GM19239 (cell line): ENCODE results near the gene MATN1.
"Not testable (repeated sequence)": the region's sequence is repeated elsewhere in the genome, so short reads cannot be mapped to it uniquely, and the experiment has no call there.

Experiments used
- DNase-seq: peaks from one replicate; pipeline ENCODE4 v3.0.0; 2011; ENCODE audit warnings: low spot score; ENCODE audit not compliant: insufficient read length
- FAIRE-seq: peaks from 2 replicates; lab custom pipeline; 2011; peaks lifted over from hg19 to GRCh38; lab: Jason Lieb, UNC

MATN1 gene

DNA sequence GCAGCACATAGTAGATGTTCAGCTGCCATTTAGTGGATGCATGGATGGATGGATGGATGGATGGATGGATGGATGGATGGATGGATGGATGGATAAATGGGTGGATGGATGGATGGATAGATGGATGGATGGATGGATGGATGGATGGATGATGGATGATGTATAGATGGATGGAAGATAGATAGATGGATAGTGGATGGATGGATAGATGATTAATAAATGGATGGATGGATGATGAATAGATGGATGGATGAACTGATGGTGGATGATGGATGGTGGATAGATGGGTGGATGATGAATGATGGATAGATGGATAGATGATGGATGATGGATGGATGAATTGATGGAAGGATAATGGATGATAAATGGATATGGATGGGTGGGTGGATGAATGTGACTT lies 20.6 kb downstream of the MATN1 start:
- DNase-seq, result no peak
- no peak for FAIRE-seq

DNA sequence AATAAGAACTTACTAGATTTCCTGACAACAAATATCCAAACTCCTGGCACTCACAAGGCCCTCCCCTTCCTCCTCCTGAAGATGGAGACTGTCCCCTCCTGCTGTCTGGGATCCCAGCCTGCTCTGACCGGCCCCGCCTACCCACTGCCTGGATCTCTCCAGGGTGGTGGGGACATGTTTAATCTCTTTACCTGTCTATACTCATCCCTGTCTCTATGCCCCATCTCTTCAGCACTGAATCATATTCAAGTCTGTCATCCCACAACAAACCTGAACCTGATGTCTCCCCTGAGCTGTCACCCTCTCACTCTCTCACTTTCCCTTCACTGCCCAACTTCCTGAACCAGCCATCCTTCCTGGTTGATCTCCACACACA lies 22.1 kb downstream of the MATN1 start:
- FAIRE-seq (no peak), DNase-seq (no peak)

DNA sequence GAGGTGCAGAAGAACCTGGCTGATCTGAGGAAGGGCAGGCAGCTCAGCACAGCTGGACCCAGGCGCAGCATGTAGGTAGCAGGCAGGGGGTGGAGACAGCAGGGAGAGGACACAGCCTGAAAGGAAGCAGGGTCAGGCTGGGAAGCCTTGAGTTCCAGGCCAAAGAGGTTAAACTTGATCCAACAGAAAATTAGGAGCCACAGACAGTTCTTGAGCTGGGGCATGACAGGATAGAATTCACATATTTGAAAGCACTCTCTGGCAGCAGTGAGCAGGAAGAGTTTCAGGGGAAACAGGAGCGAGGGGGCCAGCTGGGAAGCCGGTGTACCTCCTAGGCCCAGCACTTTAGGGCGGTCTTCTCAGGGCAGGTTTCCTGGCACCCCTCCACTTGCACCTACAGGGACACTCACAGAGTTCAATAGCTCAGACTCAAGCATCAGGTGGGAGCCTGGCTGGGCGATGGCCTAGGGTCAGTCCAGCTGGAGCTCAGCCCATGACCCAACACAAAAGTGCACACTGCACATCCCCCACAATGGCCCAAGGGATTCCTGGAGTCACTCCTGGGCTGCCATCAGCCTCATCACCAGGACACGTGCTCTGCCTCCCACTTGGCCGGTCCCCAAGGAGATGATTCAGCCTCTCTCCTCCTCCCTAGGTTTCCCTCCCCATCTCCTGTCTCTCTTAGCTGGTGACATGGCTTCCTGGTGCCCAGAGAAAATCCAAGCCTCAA lies 22.7 kb downstream of the MATN1 start:
- FAIRE-seq (no peak), DNase-seq (no peak)

DNA sequence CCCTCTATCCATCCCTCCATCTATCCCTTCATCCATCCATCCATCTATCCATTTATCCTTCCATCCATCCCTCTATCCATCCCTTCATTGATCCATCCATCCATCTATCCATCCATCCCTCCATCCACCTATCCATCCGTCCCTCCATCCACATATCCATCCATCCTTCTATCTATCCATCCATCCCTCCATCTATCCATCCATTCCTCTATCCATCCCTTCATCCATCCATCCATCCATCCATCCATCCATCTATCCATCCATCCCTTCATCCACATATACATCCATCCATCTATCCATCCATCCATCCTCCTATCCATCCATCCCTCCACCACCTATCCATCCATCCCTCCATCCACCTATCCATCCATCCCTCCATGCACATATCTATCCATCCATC lies 23.6 kb downstream of the MATN1 start:
- FAIRE-seq, result no peak
- DNase-seq, result no peak

DNA sequence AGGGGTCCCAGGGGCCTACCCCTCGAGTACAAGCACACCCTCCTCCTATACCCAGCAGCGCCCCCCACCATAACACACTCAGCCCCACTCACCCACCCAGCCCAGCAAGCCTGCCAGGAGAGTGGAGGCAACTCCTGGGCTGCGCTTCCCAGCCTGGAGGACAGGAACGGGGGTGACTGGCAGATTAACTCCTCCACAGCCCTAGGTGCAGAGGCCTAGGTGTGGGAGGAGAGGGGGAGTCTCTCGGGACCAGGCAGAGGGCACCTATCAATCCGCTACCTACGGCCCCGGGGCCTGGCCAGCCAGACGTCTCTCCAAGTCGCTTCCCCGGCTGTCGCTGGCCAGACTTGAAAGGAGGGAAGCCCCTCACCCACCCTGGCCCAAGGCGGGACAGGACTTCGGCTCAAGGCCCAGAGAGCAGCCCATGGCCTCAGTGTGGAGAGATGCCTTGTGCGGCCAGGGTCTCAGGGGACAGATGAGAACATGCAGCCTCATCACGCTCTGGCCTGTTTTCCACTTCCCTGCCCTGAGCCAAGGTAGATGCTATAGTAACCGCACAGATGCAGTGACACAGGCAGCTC lies 24.9 kb downstream of the MATN1 start:
- FAIRE-seq (no peak), DNase-seq (no peak)

DNA sequence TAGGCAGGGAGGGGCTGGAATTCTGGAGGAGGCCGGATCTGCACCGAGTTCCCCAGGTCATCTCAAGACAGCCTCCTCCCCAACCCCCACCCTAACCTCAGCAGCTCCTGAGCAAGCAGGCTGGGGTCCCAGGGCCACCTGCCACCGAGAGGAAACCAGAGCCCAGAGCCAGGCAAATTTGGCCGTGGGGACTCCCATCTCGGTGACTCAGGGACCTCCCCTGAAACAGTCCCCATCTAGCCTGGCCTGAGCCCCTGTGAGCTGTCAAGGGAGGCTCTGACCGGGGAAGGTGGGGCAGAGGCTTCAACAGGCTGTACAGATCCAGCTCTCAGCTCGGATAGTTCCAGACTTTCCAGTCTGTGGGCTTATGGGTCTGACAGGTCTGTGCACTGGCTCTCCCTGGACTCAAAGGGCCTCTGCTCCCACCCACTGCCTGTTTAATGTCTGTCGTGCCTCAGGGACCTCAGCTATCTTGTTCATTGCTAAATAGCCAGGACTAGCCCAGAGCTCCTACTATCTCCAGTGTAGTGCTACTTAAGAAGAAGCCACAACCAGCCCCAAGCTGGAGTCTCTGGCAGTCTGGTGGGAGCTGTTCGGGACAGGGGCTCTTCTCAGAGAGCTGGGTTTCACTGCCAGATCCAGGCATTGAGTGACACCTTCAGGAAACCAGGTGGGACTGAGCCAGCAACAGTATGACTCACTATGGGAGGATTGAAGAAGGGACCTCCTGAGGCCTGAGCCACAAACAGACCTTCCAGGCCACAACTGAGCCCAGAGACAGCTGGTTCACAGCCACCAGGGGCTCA lies 25.6 kb downstream of the MATN1 start:
- FAIRE-seq, result no peak
- DNase-seq, result no peak

DNA sequence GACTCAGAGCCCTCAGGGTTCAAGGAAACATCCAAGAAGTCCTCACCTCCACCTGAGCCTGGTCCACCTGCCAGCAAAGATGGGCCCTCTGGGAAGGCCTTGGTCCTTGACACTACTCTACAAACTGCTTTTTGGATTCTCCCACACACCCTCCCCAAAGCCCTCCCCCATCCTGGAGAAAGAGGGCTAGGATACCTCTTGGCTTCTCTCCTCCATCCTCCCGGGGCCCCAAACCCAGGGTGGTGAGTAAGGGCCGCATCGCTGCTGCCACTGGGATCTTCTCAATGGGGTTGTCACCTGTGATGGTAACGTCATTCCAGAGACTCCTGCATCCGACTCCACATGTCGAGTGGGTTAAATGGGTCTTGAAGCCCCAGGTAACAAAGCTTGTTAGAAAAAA lies 26.6 kb downstream of the MATN1 start:
- DNase-seq (no peak), FAIRE-seq (no peak)

DNA sequence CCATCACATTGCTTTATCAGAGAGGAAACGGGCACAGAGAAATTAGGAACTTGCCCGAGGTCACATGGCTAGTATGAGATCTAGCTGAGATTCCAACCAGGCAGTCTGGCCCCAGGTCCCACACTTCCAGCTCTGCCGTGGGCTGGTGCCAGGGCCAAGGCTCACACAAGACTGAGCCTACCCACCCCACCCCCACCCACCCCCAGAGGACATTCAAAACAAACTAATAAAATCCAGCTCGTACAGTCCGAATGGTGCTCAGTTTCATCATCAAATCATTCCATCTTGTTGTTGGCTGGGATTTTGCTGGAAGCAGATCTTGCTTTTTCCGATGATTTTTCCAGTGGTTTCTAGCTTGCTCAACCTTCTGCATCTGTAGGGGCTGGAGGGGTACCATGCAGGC lies 27.9 kb downstream of the MATN1 start:
- DNase-seq, result no peak
- no peak for FAIRE-seq

DNA sequence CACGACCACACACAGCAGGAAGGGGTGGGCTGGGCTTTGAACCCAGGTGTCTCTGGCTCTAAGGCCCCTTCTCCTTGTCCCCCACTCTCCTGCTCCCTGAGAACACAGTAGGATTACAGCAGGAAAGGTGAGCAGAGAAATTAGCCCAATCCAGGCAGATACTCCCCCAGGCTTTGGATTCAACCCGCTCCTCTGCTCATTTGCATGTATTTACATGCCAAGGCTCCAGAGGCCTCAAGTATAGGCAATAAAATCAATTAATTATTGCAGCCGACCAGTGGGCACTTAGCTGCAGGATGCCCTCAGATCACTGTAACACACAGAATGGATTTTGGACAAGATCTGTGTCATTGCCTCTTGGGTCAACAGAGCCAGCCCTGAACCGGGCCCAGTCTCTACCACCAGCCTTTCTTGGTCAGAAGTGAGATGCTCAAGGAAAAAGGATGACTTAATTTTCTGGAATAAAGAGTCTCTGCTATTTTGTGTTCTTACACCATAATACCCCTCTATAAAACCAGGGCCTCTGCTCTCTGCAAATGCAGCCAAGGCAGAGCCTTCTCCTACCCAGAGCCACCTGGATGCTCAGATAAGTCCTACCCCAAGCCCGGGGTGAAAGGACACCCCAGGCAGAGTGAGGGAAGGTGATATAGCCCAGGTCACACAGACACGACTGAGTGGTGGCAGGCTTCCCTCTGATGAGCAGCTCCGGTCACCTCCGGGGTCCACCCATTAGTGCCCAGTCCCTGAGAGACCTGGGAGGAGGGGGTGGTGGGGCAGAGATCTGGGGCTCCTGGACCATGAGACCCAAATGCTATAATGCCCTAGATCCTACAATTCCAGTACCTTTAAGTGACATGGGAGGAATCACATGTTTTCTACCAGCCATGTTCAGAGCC lies 28.9 kb downstream of the MATN1 start:
- no peak for FAIRE-seq
- no peak for DNase-seq

DNA sequence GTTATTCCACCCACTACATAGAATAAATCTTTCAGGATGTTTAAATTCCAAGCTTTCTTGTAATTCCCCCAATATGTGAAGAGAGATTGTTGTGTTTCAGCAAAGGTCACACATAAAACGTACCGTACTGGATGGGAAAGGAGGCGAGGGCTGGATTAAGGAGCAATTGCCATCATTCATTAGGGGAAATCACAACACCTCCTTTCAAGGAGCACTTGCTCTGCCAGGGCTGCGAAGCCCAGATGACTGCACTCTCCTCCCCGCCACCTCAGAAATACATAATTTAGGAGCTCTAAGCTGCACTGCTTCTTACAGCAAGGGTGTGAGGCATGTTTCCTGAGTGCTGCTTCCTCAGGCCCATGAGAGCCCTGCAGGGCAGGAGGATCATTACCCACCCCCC lies 29.6 kb downstream of the MATN1 start:
- no peak for FAIRE-seq
- DNase-seq, result no peak

DNA sequence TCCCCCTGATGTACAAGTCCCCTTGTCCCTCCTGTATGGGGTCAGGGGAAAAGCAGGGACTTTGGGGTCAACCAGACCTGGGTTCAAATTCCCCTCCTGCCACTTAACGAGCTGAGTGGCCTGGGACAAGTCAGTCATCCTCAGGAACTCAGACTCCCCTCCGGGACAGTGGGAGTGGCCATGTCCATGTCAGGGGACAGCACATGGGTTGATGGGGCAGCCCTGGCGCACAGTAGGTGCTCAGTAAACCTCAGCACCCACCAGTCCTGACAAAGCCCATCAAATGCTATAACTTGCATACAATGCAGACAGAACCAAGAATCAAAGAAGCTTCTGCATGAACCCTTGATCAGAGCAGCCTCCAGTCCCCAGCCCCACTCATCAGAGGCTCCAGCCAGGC lies 30.0 kb downstream of the MATN1 start:
- FAIRE-seq, result no peak
- DNase-seq, result no peak

DNA sequence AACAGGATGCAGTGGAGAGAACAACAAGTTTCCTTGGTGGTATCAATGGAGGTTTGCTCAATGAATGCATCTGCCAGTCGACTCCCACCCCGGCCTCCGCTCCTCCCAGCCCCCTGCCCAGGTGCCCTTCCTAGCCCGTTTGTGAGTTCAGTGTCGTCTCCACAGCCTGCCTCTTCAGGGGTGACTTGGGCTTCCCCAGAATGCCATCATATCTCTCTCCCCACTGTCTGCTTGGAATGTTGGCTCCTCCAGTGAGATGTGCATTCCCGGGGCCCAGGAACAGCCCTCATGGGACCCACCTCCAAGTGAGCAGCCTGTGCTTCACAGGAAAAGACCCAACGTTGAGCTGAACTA lies 30.5 kb downstream of the MATN1 start:
- no peak for DNase-seq
- no peak for FAIRE-seq

DNA sequence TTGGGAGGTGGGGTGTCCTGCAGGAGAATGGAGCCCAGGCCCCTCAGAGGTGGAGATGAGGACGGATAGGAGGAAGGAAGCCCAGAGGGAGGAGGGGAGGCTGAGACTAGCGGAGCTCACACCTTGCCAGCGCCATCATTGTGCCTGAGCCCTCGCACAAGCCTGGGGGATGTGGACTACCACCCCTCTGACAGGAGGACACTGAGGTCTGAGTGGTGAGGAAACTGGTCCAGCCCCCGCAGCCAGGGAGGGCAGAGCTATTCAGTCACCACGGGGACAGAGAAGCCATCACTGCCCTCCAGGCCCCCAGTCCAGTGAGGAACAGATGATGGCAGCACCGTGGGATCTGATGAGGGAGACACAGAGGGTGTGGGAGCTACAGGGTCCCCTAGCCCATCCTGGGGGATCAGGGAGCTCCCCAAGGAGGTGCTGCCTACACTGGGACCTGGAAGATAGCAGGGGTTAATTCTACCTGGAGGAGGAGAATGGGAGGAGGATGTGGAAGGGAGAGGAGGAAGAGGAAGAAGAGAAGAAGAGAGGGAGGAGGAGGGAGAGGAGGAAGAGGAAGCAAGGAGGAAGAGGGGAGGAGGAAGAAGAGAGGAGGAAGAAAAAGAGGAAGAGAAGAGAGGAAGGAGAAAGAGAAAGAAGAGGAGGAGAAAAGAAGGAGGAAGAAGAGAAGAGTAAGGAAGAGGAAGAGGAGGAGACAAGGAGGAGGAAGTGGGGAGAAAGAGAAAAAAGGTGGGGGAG lies 31.0 kb downstream of the MATN1 start:
- no peak for FAIRE-seq
- no peak for DNase-seq

DNA sequence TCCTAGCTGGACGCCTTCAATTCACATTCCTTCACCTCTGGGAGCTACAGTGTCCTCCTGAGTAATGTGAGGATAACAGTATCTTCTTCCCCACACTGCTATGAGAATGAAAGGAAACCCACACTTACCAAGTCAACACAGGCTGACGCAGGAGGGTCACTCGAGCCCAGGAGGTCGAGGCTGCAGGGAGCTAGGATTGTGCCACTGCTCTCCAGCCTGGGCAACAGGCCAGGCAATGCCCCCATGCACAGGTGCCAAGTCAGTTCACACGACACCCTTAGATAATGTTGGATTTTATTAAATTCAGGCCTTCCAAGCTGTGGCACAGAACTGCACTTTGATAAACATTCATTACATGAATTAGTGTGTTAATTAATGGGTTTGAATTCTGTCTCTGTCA lies 31.9 kb downstream of the MATN1 start:
- no peak for FAIRE-seq
- no peak for DNase-seq

DNA sequence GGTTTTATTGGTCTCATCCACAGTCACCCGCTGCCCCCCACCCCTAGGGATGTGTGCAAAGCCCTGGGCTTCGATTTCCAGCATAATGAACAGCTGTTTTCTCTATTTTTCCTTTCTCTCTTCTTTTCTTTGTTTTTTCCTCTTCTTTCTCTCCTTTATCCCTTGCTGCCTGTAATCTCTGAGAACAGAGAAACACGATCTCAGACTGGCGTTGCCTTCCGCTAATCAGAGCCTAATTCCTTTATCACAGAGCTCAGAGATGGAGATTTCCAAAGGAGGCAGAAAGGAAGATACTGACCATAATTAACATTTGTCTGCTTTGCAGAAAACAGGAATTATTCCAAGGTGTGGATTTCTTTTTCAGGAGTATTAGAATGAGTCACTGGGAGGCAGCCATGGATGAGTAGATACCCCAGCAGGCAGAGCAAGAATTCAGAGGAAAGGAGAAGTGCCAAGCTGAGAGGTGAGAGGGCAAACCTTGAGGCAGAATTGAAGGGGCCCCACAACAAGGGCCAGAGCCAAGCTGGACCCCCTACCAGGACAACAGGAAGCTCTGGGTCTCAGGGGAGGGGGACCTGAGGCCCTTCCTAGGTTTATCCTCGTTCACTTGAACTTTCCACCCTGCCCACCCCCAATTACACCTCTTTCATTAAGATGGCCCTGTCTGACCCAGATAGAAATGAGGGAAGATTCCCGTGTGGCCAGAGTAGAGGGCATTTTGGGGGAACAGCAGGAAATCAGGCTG lies 33.3 kb downstream of the MATN1 start:
- DNase-seq (no peak), FAIRE-seq (no peak)

DNA sequence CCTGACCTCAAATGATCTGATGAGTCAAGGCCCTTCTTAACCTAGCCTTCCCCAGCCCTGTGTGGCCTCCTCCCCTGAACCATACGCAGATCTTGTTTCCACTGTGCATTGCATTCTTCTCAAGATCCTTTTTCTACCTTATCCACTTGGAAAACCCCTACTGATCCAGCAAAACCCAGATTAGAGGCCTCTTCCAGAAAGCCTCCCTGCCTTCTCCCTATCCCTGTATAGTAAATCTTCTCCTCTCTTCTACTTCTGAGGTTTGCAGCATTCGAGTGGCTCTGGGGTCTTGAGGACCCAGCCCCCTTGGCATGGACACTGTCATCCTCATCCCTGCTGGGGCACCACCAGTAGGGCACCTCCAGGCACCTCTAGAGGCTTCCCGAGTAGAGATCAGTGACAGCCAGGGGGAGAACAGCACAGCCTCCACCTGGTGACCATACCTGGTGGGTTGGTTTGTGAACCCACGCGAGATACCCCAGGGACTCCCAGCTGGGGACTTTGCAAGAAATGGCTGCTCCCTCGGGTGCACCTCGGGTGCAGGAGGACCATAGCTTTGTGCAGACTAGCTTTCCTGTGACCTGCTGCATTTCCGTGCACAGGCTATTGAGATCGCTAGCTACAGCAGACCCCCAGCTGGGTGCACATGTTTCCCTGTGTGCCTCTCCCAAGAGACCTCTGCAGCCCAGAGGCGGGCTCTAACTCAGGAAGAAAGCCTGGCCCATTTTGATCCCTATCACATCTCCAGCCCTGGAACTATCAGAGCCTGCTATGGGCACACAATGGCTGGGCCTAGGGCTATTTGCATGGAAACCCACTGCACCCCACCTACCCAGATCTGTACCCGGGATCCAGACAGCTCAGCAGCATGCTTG lies 34.2 kb downstream of the MATN1 start:
- DNase-seq, result no peak
- FAIRE-seq, result no peak

DNA sequence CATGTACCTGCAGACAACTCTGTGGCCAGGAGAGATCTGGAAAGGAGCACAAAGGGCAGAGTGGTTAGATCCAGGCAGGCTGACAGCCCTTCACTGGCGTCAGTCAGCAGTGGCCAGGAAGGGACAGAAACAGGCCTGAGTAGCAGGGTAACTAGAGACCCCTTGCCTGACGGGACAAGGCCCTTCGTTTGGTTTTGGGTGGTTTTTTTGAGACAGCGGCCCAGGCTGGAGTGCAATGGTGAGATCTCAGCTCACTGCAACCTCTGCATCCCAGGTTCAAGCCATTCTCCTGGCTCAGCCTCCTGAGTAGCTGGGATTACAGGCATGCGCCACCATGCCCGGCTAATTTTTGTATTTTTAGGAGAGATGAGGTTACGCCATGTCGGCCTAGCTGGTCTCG lies 34.9 kb downstream of the MATN1 start:
- FAIRE-seq, DNase-seq: not testable (repeated sequence)

DNA sequence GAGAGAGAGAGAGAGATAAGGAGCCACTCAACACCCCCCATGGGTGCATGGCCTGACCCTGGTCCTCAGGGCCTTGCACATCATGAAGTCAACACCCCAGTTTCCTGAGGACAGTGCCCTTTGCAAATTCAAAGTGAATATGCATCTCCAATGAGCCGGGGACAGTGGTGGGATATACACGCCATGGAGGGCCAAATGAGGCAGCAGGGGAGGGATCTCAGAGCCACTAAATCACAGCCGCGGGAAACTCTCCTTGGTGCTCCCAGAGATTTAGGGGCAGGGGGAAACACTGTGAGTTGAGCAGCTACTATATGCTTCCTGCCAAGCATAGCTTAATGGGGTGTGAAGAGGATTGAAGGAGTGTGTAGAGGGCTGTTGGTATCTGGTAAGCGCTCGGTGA lies 35.5 kb downstream of the MATN1 start:
- DNase-seq (no peak), FAIRE-seq (no peak)
